HG03354 (cell line): Measurements from ENCODE around the gene RAB40B.

Experiments used
- ATAC-seq: cut with Tn5 transposase; IDR thresholded peaks from one replicate; pipeline ENCODE4 v1.9.1; 2021; ENCODE audit warnings: mild to moderate bottlenecking; ENCODE audit not compliant: unreplicated experiment, poor library complexity, severe bottlenecking

Gene RAB40B

GRCh38 chr17:82674656-82675475 lies 23.6 kb downstream of the RAB40B start:
- ATAC-seq: no peak

GRCh38 chr17:82670661-82671450 lies 27.6 kb downstream of the RAB40B start:
- no peak for ATAC-seq

GRCh38 chr17:82668631-82669099 lies 29.8 kb downstream of the RAB40B start:
- no peak for ATAC-seq

- no peak for ATAC-seq
These were observed 30.4 kb downstream of the RAB40B start for GRCh38 chr17:82668024-82668630.

GRCh38 chr17:82667668-82668000 lies 30.9 kb downstream of the RAB40B start:
- ATAC-seq: no peak

GRCh38 chr17:82666931-82667667 lies 31.4 kb downstream of the RAB40B start:
- ATAC-seq: no peak

- ATAC-seq: no peak
These were observed 32.6 kb downstream of the RAB40B start for GRCh38 chr17:82665891-82666290.

GRCh38 chr17:82665217-82665616 lies 33.3 kb downstream of the RAB40B start:
- ATAC-seq: no peak

- ATAC-seq: no peak
These were observed 33.8 kb downstream of the RAB40B start for GRCh38 chr17:82664701-82665182.

GRCh38 chr17:82664276-82664575 lies 34.3 kb downstream of the RAB40B start:
- no peak for ATAC-seq

GRCh38 chr17:82663381-82664275 lies 34.9 kb downstream of the RAB40B start:
- no peak for ATAC-seq

GRCh38 chr17:82662711-82663261 lies 35.7 kb downstream of the RAB40B start:
- no peak for ATAC-seq

GRCh38 chr17:82661717-82662683 lies 36.5 kb downstream of the RAB40B start:
- no peak for ATAC-seq

GRCh38 chr17:82659886-82660285 lies 38.6 kb downstream of the RAB40B start:
- ATAC-seq: no peak

- ATAC-seq: no peak
These were observed 39.6 kb downstream of the RAB40B start for GRCh38 chr17:82658796-82659452.

- no peak for ATAC-seq
These were observed 40.2 kb downstream of the RAB40B start for GRCh38 chr17:82658331-82658730.

- ATAC-seq: no peak
These were observed 40.6 kb downstream of the RAB40B start for GRCh38 chr17:82657926-82658325.
